Neural crest cell (in vitro differentiated cells): Measurements from ENCODE around the gene DIRAS1. TPM values are rescaled to one million over a fixed set of nuclear protein-coding genes. Genes with fewer than 3 reads are reported as not detected.

Source experiments
- DNase-seq: peaks from one replicate; pipeline ENCODE4 v3.0.0; 2021; ENCODE audit warnings: low read depth, mixed read lengths, low spot score
- H3K27ac Mint-ChIP-seq: one replicate; pipeline ENCODE4 v1.8.0; 2021; ENCODE audit warnings: mild to moderate bottlenecking, mixed read lengths; ENCODE audit not compliant: unreplicated experiment
- H3K27me3 Mint-ChIP-seq: 2 replicates; pipeline ENCODE4 v1.8.0; 2021; ENCODE audit warnings: low read depth, mild to moderate bottlenecking, mixed read lengths
- H3K36me3 Mint-ChIP-seq: 2 replicates; pipeline ENCODE4 v1.8.0; 2021; ENCODE audit warnings: low read depth, mild to moderate bottlenecking, mixed read lengths
- H3K4me1 Mint-ChIP-seq: 2 replicates; pipeline ENCODE4 v1.8.0; 2021; ENCODE audit warnings: mixed read lengths
- H3K4me3 Mint-ChIP-seq: one replicate; pipeline ENCODE4 v1.8.0; 2021; ENCODE audit warnings: mild to moderate bottlenecking, mixed read lengths
- H3K9me3 Mint-ChIP-seq: 2 replicates; pipeline ENCODE4 v1.8.0; 2021; ENCODE audit warnings: mixed read lengths
- CTCF ChIP-seq: fragments of 200-600 bp; sonication (generic); conservative IDR thresholded peaks from 2 replicates; pipeline ENCODE4 v1.5.0; 2021; ENCODE audit warnings: antibody characterized with exemption, mild to moderate bottlenecking
- total RNA-seq: library from RNA; stranded (reverse); gene quantifications from 2 replicates; pipeline ENCODE4 v1.2.1, GENCODE V29; 2021

Gene DIRAS1
- total RNA-seq, 1 donor from 2014 or later = 19.9 TPM

GRCh38 chr19:2719232-2719735, 1.9 kb downstream of the DIRAS1 start:
- H3K27ac Mint-ChIP-seq = no peak overlapping the region
- peaks cover 8% of the 10 kb centered on the region for H3K4me1 Mint-ChIP-seq
- peaks cover 10% of the 10 kb centered on the region for H3K36me3 Mint-ChIP-seq
- H3K9me3 Mint-ChIP-seq = peaks cover 10% of the 10 kb centered on the region
- peak overlapping the region; percentile 44 for H3K4me3 Mint-ChIP-seq
- peaks cover 22% of the 10 kb centered on the region for H3K27me3 Mint-ChIP-seq
- DNase-seq = no peak
- TF ChIP-seq CTCF = no peak

- peaks cover 14% of the 10 kb centered on the region for H3K27me3 Mint-ChIP-seq
- no peak overlapping the region for H3K27ac Mint-ChIP-seq
- no peak for TF ChIP-seq CTCF
- peaks cover 10% of the 10 kb centered on the region for H3K9me3 Mint-ChIP-seq
- H3K4me3 Mint-ChIP-seq = no peak overlapping the region
- no peak for DNase-seq
- peaks cover 10% of the 10 kb centered on the region for H3K36me3 Mint-ChIP-seq
- peaks cover 6% of the 10 kb centered on the region for H3K4me1 Mint-ChIP-seq
Measured at GRCh38 chr19:2717638-2718541, 3.3 kb downstream of the DIRAS1 start.

- H3K36me3 Mint-ChIP-seq = peaks cover 10% of the 10 kb centered on the region
- H3K9me3 Mint-ChIP-seq = peaks cover 10% of the 10 kb centered on the region
- H3K27ac Mint-ChIP-seq = no peak overlapping the region
- H3K27me3 Mint-ChIP-seq = peaks cover 9% of the 10 kb centered on the region
- H3K4me1 Mint-ChIP-seq = peaks cover 6% of the 10 kb centered on the region
- no peak for DNase-seq
- no peak for TF ChIP-seq CTCF
- H3K4me3 Mint-ChIP-seq = no peak overlapping the region
Measured at GRCh38 chr19:2716722-2717637, 4.2 kb downstream of the DIRAS1 start.

GRCh38 chr19:2716275-2716650, 4.9 kb downstream of the DIRAS1 start:
- Mint-ChIP-seq H3K27me3 (peaks cover 11% of the 10 kb centered on the region), H3K36me3 (peaks cover 10% of the 10 kb centered on the region), H3K27ac (no peak overlapping the region), H3K4me3 (no peak overlapping the region), H3K9me3 (peaks cover 10% of the 10 kb centered on the region), H3K4me1 (peaks cover 6% of the 10 kb centered on the region)
- no peak for DNase-seq
- no peak for TF ChIP-seq CTCF

GRCh38 chr19:2715470-2716274, 5.5 kb downstream of the DIRAS1 start:
- Mint-ChIP-seq H3K27ac (no peak overlapping the region), H3K27me3 (peaks cover 13% of the 10 kb centered on the region), H3K4me1 (peaks cover 6% of the 10 kb centered on the region), H3K4me3 (no peak overlapping the region), H3K36me3 (peaks cover 10% of the 10 kb centered on the region), H3K9me3 (peaks cover 10% of the 10 kb centered on the region)
- no peak for DNase-seq
- no peak for TF ChIP-seq CTCF
